Midbrain (tissue), 1 donor: ENCODE measurements around the gene CCDC92B.
"Not testable (repeated sequence)": the region's sequence is repeated elsewhere in the genome, so short reads cannot be mapped to it uniquely, and the experiment has no call there.

ENCODE experiments used
- DNase-seq: peaks from one replicate; lab custom pipeline; 2025; lab: John Stamatoyannopoulos, UW

Gene CCDC92B

DNA sequence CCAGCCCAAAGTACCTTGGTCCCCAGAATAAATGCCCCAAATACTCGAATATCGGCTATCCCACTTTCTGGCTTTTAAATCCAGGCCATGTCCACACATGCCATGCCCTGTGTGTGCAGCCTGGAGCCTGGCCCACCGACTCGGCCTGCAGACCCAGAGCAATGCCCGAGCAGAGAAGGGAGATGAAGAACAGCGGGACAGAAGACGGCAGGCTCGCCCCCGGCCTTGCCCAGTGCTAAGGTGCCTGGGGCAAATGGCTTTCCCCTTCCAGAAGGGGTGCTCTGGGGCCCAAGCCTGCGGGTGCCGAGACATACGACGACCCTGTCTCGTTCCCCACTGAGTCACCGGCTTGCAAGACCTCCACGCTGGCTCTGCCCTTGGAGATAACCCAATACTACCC, 45.8 kb downstream of the CCDC92B start:
- DNase-seq = no peak

DNA sequence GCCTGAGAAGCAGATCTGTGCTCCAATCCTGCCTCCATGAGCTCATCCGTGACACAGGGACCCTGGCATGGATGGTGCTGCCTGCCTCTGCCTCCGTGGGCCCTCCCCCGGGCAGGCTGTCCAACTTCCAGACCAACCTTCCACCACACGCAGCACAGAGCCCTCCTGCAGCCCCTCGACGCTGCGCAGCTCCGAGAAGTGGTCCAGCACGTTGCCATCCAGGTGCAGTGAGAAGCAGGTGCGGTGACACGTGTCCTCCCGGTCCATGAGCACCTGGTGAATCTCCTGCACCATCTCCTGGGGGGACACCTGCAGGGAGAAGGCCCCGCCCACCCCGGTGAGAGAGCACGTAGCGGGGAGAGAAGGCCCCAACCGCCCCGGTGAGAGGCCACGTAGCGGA, 46.3 kb downstream of the CCDC92B start:
- no peak for DNase-seq

DNA sequence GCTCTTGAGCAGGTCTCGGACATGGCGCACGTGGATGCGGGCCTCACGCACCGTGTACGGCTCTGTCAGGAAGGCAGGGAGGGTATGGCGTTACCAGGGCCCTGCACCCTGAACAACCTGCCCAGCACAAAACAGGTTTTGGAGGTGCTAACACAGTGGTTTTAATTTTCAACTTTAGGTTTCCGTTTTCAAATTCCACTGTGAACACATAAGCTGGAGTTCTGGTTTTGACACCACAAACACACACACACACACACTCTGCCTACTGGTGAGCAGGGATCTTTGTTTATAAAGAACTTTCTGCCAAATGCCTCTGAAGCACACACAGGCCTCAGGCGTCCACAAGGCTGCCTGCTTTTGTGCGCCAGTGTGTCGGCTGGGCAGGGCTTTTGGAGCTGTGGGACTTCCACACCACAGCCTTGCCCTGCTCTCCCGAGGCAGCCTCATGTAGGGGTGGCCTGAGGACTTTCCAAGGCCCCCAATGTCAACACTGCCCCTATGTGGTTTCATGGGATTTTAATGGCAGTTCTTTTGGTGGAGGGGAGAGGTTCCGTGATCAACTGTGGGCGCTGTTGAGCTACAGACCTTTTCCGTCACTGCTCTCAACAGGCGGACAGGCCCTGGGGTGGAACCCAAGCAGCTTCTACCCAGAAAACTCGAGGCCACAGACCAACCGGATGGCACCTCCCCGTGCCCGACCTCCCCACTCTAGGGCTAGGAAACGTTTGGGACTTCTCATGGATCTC, 47.3 kb downstream of the CCDC92B start:
- DNase-seq = no peak

DNA sequence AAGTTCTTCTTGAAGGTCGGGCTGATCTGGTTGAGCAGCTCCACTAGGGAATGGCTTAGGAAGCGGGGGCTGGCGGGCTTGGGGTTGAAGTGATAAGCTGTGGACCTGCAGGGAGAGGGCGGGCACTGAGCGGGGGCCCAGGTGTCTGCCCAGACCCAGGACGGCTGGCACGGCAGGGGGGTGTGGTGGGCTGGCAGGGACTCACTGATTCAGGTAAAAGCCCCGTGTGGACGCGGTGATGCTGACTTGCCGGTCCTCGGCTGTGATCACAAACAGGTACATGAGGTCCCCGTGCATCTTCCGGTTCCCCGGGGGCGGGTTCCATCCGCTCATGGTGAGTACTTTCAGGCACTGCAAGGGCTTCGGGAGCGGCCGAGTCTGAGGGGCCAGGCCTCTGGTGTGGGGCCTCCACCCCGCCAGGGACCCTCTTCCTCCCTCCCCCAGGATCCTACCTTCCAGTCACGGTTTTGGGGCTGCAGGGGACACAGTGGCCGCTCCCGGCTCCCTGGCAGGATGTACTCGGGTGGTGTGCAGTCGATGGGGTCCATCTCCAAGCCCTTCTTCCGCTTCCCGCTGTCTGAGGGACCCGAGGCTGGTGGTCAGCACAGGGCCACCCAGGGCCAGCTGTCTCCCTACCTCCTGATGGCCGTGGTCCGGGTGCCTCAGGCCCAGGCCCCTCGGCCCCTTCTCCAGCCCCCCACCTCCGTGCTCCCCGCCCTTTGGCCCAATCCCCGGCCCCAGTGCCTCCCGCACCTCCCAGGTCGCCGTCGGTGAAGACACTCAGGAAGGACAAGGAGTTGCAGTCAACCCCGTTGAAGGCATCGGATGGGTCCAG, 48.1 kb downstream of the CCDC92B start:
- DNase-seq = no peak

DNA sequence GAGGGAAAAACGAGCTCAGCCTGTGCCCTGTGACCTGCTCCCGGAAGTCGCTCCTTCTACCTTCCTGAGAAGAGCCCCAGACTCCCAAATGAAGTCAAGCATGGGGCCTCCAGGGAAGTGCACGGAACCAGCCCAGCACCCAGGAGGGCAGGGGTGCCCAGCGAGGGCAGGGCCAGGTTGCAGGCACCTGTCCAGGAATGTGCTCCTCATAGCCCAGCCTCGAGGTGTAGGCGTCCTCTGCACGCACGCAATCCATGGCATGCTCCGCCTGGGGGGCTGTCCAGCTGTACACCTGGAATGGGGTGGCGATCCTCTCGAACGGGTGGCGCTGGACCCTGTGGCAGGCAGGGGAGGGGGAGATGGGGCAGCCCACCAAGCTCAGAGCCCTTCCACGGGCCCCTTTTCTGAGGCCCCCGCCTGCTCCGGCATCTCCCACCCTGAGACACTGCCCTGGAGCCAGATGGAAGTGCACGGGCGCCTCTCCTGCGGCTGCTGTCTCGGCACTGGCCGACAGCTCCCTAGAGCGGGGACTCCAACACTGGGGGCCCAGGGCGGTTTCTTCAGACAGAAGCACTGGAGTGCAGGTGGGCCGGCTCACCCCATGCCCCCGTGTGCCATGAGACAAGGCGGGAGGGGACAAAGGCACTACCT, 48.8 kb downstream of the CCDC92B start:
- no peak for DNase-seq

DNA sequence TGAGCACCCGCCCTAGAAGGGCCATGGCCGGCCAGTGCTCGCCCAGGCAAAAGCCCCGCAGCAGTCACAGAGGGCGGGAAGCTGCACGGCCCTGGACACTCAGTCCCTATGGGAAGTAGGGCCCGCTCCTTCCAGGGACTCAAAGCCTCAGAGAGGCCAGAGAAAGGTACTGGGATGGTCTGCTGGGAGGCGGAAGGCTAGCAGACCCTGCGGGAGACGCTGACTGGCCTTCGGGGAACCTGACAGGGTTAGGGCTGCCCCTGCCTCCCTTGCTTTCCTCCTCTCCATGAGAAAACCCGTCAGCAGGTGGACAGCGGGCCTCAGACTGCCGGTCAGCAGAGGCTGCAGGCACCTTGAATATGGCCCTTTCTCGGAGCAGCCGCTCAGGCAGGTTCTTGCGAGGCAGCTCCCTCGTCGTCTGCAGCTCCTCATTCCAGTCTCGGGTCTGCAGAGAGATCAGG, 49.4 kb downstream of the CCDC92B start:
- DNase-seq = no peak

DNA sequence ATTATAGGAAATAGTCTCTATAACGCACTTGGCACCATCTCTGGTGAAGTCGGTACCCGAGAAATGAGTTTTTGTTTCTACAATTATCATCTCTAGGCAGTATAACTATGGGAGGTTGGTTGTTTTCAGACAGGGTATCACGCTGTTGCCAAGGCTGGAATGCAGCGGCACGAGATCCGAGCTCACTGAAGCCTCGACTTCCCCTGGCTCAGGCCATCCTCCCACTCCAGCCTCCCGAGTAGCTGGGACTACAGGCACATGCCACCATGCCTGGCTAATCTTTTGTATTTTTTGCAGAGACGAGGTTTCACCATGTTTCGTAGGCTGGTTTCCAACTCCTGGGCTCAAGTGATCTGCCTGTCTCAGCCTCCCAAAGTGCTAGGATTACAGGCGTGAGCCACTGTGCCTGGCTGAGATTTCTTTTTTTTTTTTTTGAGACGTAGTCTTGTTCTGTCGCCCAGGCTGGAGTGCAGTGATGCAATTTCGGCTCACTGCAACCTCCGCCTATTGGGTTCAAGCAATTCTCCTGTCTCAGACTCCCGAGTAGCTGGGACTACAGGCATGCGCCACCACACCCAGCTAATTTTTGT, 50.1 kb downstream of the CCDC92B start:
- DNase-seq = not testable (repeated sequence)

DNA sequence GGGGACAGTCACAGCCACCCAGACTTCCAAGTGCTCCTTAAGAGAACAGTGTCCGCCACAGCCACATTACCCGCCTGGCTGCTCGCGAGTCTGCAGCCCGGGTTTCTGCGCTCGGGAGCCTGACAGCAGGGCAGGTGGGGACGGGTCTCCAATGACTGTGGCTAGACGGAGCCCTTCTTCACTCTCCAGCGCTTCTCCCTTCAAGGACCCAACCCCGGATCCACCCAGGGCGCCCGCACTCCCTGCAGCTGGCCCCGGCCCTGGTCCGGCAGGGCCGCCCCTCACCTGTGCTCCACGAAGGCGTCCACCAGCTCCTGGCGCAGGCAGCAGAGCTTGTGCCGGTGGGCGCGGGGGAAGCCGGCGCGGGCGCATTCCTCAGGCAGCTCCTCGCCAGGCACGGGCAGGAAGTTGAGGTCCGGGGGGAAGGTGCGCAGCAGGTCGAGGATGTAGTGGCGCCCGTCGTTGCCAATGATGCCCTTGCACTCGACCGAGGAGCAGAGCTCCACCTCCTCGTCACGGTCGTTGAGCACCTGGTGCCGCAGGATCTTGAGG, 51.8 kb downstream of the CCDC92B start:
- no peak for DNase-seq

DNA sequence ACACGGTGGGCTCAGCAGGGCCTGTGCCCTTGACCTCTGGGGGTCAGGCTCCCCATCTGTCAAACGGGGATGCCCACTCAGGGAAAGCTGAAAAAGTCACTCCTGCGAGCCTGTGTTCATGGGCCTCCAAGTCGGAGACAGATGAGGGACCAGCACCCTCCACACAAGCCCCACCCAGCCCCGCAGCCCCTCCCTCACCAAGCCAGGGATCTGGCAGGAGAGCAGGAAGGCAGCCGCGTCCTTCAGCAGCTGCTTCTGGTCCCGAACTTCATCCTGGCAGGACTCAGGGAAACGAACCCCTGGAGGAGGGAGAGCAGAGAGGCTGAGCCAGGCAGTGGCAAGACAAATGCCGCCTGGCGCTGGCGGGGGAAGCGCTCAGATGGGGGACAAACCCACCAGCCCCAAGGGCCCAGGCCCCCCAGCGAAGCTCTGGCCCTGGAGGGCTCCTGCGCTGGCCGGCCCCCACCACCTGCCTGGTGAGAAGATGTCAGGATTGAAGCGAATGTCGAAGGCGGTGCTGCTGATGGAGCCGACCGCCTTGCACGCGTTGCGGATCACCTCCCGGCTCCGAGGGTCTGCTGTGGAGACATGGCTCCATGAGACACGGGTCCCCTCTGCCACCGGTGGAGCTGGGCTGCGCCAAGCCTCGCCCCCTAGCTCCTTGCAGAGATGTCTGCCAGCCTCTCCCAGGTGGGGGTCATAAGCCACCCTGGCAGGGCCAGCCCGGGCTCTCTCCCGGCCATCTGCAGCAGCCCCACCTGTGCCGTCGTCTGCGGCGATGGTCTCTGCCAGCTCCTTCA, 53.3 kb downstream of the CCDC92B start:
- no peak for DNase-seq

DNA sequence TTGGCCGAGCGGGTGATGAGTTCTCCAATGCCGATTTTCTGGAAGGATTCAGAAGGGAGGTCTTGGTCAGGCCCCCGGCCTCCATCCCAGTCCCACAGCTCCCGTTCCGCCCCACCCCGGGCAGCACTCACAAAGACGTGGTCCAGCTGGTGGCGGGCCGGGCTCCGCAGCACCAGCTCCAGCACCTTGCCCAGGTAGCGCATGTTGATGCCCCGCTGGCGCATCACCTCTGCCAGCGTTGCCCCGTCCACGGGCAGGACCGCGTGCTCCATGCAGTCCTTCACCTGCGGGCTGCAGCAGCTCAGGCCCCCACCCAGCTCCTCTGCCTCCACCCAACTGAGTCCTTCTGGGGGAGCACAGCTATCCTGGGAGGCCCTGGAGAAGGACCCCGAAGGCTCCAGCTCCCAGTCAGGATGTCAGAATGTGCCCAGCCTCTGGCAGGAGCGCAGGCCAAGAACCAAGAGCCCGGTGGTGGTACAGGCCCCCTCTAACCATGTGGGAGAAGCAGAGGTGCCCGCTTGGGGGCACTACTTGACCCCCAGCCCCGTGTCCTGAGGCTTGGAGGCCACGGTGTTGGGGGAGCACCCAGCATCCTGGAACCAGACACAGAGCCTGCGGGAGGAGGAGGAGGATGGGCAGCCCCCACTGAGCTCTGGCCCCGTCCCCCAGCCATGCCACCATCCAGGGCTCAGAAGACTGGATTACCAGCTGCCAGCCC, 54.0 kb downstream of the CCDC92B start:
- DNase-seq = no peak

DNA sequence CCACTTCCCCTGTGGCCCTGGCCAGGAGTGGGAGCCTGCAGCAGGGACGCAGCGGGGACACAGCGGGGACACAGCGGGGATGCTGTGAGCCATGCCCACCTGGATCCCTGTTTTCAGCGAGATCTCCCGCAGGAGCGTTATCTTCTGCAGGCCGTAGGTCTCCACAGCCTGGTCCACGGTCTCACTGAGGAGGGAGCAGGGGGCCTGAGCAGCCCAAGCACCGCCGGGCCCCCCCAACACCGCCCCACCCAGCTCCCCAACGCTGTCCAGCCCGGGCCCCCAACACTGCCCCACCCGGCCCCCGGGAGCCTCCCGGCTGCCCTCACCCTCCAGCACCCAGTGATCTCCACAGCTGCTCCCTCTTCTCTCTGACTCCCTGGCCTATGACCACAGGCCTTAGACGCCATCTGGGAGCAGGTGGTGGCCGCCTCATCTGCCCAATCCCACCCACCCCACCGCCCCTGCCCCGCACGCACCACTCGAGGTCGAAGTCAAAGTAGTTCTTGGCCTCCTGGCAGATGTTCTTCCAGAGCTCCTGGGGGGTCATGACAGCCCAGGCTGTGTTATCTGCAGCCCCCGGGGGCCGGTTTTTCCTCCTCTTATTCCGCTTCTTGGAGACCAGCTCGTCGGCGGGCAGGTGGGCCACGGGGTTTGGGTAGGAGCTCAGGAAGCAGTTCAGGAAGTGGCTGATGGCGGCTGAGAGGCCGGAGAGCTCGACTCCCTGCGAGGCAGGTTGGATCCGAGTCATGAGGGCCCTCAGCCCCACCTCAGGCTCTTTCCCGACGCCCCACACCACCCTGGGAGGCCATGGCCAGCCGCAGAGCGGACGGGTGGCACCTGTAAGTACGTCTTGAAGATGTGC, 54.8 kb downstream of the CCDC92B start:
- DNase-seq = no peak

DNA sequence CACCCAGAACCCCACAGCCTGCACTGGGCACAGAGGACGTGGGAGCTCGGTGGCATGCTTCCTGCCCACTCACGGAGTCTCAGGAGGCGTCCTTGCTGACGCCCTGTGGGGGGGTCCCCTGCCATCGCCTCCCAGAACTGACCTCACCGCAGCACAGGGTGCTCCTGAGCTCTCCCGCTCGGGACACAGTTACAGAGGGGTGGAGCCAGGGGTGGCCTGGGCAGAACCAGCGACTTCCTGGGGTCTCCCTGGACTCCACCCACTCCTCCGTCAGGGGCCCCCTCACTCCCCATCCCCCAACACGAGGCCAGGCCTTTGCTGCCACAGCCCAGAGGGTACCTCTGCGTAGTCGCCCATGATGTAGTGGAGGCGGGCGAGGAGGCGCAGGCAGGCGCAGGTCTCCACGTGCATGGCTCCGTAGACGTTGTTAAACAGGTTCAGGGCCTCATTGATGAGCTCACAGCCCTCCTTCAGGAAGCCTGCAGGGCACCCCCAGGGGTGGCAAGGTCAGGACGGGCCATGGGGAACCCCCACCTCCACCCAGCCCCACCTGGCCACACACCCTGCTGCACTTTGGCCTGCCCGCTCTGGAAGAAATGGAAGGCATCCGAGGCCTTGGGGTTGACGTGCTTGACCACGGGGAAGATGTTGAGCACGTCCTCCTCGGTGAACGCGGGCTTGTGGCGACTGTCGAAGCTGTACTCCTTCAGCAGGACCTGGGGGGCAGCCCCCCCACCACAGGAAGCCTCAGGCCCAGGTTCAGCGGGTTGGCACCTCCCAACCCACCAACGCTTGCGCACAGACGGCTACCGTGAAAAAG, 55.7 kb downstream of the CCDC92B start:
- DNase-seq = no peak

DNA sequence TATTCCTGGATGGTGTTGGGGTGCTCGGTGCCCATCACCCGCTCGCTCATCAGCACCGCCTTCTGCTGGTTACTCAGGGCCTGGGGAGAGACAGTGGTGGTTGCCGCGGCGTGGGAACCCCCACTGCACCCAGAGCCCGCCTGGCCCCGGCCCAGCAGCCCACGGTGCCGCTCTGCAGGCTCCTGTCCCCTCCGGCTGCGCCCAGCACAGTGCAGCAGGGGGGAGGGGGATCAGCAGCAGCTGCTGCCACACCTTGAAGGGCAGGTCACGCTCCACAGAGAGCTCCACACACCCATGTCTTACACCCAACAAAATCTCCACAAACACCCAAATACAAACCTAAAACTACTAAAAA, 56.7 kb downstream of the CCDC92B start:
- no peak for DNase-seq

DNA sequence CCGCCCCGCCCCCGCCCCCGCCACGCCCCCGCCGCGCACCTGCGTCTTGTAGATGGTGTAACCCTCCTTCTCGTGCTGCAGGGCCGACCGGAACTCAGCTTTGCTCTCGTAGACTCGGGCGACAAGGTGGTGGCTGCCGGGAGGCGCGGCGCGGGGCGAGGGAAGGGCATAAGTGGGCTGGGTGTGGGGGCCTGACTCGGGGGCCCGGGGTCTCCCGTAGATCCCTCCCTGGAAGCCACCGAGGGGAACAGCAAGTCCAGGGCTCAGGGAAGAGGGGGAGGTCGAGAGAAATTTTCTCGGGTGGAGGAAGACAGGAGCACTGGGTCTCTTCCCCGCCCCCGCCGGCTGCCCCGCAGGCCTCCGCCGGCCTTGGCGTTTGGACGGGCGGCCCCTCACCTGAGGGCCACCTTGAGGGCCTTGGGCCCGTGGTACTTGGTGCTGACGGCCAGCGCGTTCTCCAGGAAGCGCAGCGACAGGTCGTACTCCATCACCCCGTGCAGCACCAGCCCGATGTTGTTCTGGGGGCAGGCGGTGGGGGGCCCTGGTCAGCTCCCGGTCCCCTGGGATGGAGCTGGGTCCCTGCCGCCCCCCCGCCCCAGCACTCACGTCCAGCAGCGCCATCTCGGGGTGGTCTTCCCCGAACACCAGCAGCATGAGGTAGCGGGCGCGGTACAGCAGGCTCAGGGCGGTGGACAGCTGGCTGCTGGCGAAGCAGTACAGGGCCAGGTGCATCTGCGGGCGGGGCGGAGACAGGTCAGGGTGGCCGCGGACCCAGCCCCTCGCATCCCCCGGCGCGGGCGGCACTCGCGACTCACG, 57.3 kb downstream of the CCDC92B start:
- no peak for DNase-seq

DNA sequence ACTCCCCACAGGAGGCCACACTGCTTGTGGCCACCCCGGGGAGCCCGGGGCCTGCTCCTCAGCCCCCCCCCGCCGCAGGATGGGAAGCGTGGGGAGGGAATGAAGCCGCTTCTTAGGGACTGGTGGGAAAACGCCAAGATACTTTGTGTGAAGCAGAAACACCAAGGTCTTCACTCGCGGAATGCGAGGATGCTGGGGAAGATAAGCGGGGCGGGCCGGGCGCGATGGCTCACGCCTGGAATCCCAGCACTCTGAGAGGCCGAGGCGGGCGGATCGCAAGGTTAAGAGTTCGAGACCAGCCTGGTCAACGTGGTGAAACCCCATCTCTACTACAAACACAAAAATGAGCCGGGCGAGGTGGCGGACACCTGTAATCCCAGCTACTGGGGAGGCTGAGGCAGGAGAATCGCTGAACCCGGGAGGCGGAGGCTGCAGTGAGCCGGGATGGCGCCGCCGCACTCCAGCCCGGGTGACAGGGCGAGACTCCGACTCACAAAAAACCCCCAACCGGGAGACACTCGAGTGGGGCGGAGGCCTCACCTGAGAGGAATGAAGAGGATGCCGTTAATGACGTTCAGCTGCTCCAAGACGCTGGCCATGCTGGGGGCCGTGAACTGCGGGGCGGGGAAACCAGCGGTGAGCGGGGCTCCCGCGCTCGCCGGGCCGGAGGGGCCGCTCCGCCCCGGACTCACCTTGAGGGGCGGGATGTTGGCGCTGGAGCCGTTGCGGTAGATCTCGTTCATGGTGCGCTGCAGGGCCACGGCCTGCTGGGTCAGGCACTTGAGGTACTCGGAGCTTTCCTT, 58.2 kb downstream of the CCDC92B start:
- DNase-seq = no peak

DNA sequence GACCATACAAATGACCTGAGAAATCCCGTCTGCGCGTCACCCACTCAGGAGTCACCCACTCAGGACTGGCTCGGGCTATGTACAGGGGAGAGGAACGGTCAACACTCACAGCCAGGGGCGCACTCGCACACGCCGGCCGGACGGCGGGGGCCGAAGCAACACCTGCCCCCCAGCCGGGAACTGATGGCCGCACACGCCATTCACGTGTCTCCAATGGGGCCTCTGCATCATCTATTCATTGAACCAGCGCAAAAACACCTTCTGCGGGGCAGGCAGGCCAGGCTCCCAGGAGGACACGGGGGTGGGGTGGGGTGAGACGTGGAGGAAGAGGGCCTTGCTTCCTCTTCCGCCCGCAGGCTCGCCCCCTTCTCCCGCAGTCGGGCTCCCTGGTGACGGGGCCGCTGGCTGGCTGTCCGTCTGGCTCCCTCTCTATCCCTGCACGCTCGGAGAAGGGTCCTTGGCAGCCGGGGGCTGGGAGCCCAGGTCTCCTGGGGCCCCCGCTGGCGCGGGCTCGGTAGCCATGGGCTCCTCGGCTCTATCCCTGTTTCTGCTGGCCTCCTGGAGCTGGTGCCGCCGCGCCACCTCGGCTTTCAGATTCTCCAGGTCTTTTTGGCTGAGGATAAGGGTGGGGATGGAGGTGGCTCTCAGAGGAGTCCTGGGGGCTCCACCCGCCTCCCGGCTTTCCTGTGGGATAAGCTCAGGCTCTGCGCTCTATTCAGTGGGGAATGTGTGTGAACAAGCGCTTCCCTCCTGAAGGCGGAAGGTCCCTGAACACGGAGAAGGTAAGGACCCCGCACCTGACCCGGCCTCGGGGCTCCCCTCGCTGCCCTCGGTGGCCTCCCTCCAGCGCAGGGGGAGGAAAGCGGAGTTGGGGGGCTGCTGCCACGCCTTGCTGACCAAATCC, 59.0 kb downstream of the CCDC92B start:
- no peak for DNase-seq
